RWPE1 (cell line): ENCODE data around the gene GLI1.
A peak's percentile ranks its signal among the peaks of the same experiment; 100 is the strongest.

Experiments used
- CTCF ChIA-PET: fragments of 350-600 bp; sonication (Branson Sonifier 250); formaldehyde crosslinking; extraction: SDS; loops from one replicate; lab custom pipeline; 2021; lab: Yijun Ruan, JAX
- POLR2A ChIA-PET: fragments of 400-600 bp; formaldehyde crosslinking; extraction: SDS; loops from one replicate; lab custom pipeline; 2020; ENCODE audit warnings: antibody characterized with exemption; ENCODE audit not compliant: low non-redundant PET; lab: Yijun Ruan, JAX
- DNase-seq: peaks from one replicate; pipeline ENCODE4 v3.0.0; 2012; ENCODE audit warnings: low spot score
- H3K27ac ChIP-seq: fragments of 450-650 bp; 2 replicates; pipeline ENCODE4 v1.5.1; 2017
- CTCF ChIP-seq: fragments of 450-650 bp; conservative IDR thresholded peaks from 2 replicates; pipeline ENCODE4 v1.5.1; 2017; ENCODE audit warnings: low read depth, mild to moderate bottlenecking

The GLI1 gene

GRCh38 chr12:57454213-57454565 lies 5.4 kb upstream of the GLI1 start:
- POLR2A ChIA-PET: no interaction called here
- H3K27ac ChIP-seq: peak overlapping the region; percentile 97
- no peak for DNase-seq
- TF ChIP-seq CTCF: no peak
- CTCF ChIA-PET: interaction anchor here (0.6 to 0.8 kb wide), 2 partner anchors 47 to 161 kb away, joined by 3 to 6 read pairs; no protein-coding TSS in a partner anchor

GRCh38 chr12:57454566-57455373 lies 4.8 kb upstream of the GLI1 start, which contains the start of gene INHBE:
INHBE (plus strand) TSS chr12:57455307; CDS start chr12:57455537, 230 bp downstream.
- DNase-seq: no peak
- no peak for TF ChIP-seq CTCF
- H3K27ac ChIP-seq: peak within 1 kb of the TSS; percentile 97
- POLR2A ChIA-PET: no interaction called here
- CTCF ChIA-PET: interaction anchor here (0.6 to 1.4 kb wide), 5 partner anchors 62 to 241 kb away, joined by 3 read pairs; no protein-coding TSS in a partner anchor

DNA sequence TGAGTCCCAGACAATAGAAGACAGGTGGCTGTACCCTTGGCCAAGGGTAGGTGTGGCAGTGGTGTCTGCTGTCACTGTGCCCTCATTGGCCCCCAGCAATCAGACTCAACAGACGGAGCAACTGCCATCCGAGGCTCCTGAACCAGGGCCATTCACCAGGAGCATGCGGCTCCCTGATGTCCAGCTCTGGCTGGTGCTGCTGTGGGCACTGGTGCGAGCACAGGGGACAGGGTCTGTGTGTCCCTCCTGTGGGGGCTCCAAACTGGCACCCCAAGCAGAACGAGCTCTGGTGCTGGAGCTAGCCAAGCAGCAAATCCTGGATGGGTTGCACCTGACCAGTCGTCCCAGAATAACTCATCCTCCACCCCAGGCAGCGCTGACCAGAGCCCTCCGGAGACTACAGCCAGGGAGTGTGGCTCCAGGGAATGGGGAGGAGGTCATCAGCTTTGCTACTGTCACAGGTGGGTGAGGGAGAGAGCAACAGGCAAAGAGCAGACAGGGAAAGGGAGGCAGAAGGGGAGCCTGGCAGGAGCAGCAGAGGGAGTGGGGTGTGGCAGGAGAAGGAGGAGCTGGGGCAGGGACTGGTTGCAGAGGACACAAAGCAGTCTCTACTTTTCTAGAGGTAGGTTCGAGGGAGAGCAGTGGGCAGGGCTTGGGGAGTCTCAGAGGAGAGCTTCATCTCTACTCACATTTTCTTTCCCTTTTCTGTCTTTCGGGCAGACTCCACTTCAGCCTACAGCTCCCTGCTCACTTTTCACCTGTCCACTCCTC lies 4.0 kb upstream of the GLI1 start:
- CTCF ChIA-PET: interaction anchor here (0.5 to 1.4 kb wide), 5 partner anchors 61 to 241 kb away, joined by 3 to 4 read pairs (median 3); no protein-coding TSS in a partner anchor
- no peak for TF ChIP-seq CTCF
- DNase-seq: no peak
- peak overlapping the region; percentile 97 for H3K27ac ChIP-seq
- POLR2A ChIA-PET: no interaction called here

DNA sequence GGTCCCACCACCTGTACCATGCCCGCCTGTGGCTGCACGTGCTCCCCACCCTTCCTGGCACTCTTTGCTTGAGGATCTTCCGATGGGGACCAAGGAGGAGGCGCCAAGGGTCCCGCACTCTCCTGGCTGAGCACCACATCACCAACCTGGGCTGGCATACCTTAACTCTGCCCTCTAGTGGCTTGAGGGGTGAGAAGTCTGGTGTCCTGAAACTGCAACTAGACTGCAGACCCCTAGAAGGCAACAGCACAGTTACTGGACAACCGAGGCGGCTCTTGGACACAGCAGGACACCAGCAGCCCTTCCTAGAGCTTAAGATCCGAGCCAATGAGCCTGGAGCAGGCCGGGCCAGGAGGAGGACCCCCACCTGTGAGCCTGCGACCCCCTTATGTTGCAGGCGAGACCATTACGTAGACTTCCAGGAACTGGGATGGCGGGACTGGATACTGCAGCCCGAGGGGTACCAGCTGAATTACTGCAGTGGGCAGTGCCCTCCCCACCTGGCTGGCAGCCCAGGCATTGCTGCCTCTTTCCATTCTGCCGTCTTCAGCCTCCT lies 3.4 kb upstream of the GLI1 start:
- DNase-seq: no peak
- POLR2A ChIA-PET: no interaction called here
- CTCF ChIA-PET: interaction anchor here (0.5 to 1.4 kb wide), 5 partner anchors 9 to 242 kb away, joined by 3 to 4 read pairs (median 3); no protein-coding TSS in a partner anchor
- peak; percentile 46 for TF ChIP-seq CTCF
- peak overlapping the region; percentile 97 for H3K27ac ChIP-seq

DNA sequence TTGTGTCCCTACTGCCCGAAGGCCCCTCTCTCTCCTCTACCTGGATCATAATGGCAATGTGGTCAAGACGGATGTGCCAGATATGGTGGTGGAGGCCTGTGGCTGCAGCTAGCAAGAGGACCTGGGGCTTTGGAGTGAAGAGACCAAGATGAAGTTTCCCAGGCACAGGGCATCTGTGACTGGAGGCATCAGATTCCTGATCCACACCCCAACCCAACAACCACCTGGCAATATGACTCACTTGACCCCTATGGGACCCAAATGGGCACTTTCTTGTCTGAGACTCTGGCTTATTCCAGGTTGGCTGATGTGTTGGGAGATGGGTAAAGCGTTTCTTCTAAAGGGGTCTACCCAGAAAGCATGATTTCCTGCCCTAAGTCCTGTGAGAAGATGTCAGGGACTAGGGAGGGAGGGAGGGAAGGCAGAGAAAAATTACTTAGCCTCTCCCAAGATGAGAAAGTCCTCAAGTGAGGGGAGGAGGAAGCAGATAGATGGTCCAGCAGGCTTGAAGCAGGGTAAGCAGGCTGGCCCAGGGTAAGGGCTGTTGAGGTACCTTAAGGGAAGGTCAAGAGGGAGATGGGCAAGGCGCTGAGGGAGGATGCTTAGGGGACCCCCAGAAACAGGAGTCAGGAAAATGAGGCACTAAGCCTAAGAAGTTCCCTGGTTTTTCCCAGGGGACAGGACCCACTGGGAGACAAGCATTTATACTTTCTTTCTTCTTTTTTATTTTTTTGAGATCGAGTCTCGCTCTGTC lies 2.7 kb upstream of the GLI1 start:
- no peak for DNase-seq
- peak overlapping the region; percentile 97 for H3K27ac ChIP-seq
- POLR2A ChIA-PET: no interaction called here
- CTCF ChIA-PET: interaction anchor here (0.6 kb wide), 1 partner anchor 9 kb away, joined by 4 read pairs; no protein-coding TSS in a partner anchor
- TF ChIP-seq CTCF: no peak
